OCI-LY7 (cell line): Measurements from ENCODE around the gene PIPOX. TPM values are rescaled to one million over a fixed set of nuclear protein-coding genes. Genes with fewer than 3 reads are reported as not detected.

Experiments used
- BruUV-seq: library from RNA; stranded (reverse); fragments of 400-500 nt; replicated peaks from 2 replicates; lab custom pipeline; 2021; lab: Mats Ljungman, UMichigan
- CTCF ChIA-PET: fragments of 300-600 bp; sonication (Branson Sonifier 250); formaldehyde crosslinking; loops from one replicate; lab custom pipeline; 2022; ENCODE audit warnings: antibody characterized with exemption; ENCODE audit not compliant: unreplicated experiment; lab: Charles Lee
- POLR2A ChIA-PET: fragments of 300-600 bp; sonication (Branson Sonifier 250); formaldehyde crosslinking; loops from one replicate; lab custom pipeline; 2022; ENCODE audit warnings: antibody characterized with exemption; lab: Charles Lee
- DNase-seq: peaks from one replicate; pipeline ENCODE4 v3.0.0-alpha.2; 2015; ENCODE audit warnings: low spot score
- H2AFZ ChIP-seq: fragments of 200-600 bp; sonication (generic), shearing (Covaris generic); 2 replicates; pipeline ENCODE4 v1.6.1; 2014; ENCODE audit warnings: mild to moderate bottlenecking, antibody characterized with exemption, low read length, moderate library complexity
- H3K27ac ChIP-seq: fragments of 200-600 bp; sonication (generic); 2 replicates; pipeline ENCODE4 v1.5.1; 2014; ENCODE audit warnings: mixed run types, low read depth, mild to moderate bottlenecking, moderate library complexity, low read length, inconsistent platforms; ENCODE audit not compliant: poor library complexity, severe bottlenecking
- H3K36me3 ChIP-seq: fragments of 200-600 bp; sonication (generic); 2 replicates; pipeline ENCODE4 v1.6.1; 2014; ENCODE audit warnings: mild to moderate bottlenecking, antibody characterized with exemption, low read length, moderate library complexity, mixed read lengths; ENCODE audit not compliant: insufficient read depth
- H3K4me1 ChIP-seq: fragments of 200-600 bp; sonication (generic); 2 replicates; pipeline ENCODE4 v1.5.1; 2014; ENCODE audit warnings: mild to moderate bottlenecking, low read length; ENCODE audit not compliant: insufficient read depth, poor library complexity, severe bottlenecking
- H3K4me2 ChIP-seq: fragments of 200-600 bp; sonication (generic); 2 replicates; pipeline ENCODE4 v1.6.1; 2014; ENCODE audit warnings: mild to moderate bottlenecking, low read length
- H3K4me3 ChIP-seq: fragments of 200-600 bp; sonication (generic); 2 replicates; pipeline ENCODE4 v1.5.1; 2014; ENCODE audit warnings: mild to moderate bottlenecking, low read depth, low read length; ENCODE audit not compliant: poor library complexity, severe bottlenecking
- H3K79me2 ChIP-seq: fragments of 200-600 bp; sonication (generic); 2 replicates; pipeline ENCODE4 v1.6.1; 2016; ENCODE audit warnings: low read depth, mild to moderate bottlenecking, low read length, moderate library complexity, mixed read lengths; ENCODE audit not compliant: insufficient read depth
- H3K9me2 ChIP-seq: fragments of 200-600 bp; sonication (generic); 2 replicates; pipeline ENCODE4 v1.6.1; 2016; ENCODE audit warnings: mild to moderate bottlenecking, low read length, mixed read lengths; ENCODE audit not compliant: insufficient read depth
- H3K9me3 ChIP-seq: fragments of 200-600 bp; sonication (generic); 2 replicates; pipeline ENCODE4 v1.6.1; 2014; ENCODE audit warnings: mild to moderate bottlenecking, mixed run types, low read length, mixed read lengths
- H4K20me1 ChIP-seq: fragments of 200-600 bp; sonication (generic); 2 replicates; pipeline ENCODE4 v1.6.1; 2014; ENCODE audit warnings: mild to moderate bottlenecking, antibody characterized with exemption, low read length, moderate library complexity, mixed read lengths; ENCODE audit not compliant: insufficient read depth
- CTCF ChIP-seq: fragments of 200-600 bp; sonication (generic); conservative IDR thresholded peaks from 2 replicates; pipeline ENCODE4 v1.5.1; 2014; ENCODE audit warnings: mild to moderate bottlenecking, antibody characterized with exemption, low read length, moderate library complexity, mixed read lengths
- EZH2phosphoT487 ChIP-seq: fragments of 200-600 bp; sonication (generic); IDR thresholded peaks from 2 replicates; pipeline ENCODE4 v1.6.1; 2018; ENCODE audit warnings: low read depth, borderline replicate concordance, mild to moderate bottlenecking, mixed run types, antibody characterized with exemption, low read length, moderate library complexity, mixed read lengths
- intact Hi-C: fragments of 100-400 bp; cut with micrococcal nuclease; formaldehyde crosslinking; loops from one replicate; pipeline ENCODE4 v1.10.0; 2022; ENCODE audit not compliant: unreplicated experiment
- total RNA-seq, 2 experiments: library from RNA; depleted of rRNA in 1 of 2; stranded (reverse); fragments of >200 nt in 1 of 2; shearing (Covaris generic) in 1 of 2; gene quantifications; 2 replicates each; pipeline ENCODE4 v1.2.3, GENCODE V29; 2014 to 2022

PIPOX gene
- total RNA-seq, 2 experiments from 2014 or later = 3.8 to 4.1 TPM

DNA sequence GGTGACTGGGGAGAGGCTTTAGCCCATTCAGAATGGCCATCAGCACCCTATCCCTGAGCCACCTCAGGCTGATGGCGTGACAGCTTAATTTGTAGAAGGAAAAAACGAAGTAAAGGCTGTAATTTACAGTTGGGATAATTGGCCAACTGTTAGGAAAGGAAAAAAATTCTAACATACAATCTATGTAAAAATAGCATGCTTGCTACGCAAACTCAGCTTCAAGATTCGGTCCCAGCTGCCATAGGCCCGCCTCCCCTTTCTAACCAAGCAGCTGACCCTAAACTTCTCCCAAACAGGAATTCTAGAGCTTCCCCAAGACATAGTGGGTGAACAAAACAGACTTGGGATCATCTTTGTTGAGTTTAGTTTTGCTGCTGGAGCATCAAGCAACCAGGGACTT lies 42.0 kb upstream of the PIPOX start:
- Histone ChIP-seq H3K27ac (no peak overlapping the region), H3K9me2 (no peaks in the 10 kb centered on the region), H3K4me1 (no peaks in the 10 kb centered on the region), H2AFZ (no peak overlapping the region), H3K79me2 (no peaks in the 10 kb centered on the region), H4K20me1 (no peaks in the 10 kb centered on the region), H3K4me2 (no peak overlapping the region), H3K4me3 (no peak overlapping the region), H3K36me3 (no peaks in the 10 kb centered on the region), H3K9me3 (no peaks in the 10 kb centered on the region)
- TF ChIP-seq EZH2phosphoT487 (no peak), CTCF (no peak)
- CTCF ChIA-PET = no interaction called here
- BruUV-seq = no TSS peak
- intact Hi-C loops = no loop called here
- no peak for DNase-seq
- POLR2A ChIA-PET = interaction anchor here (1.1 kb wide), 1 partner anchor 37 kb away, joined by 3 read pairs; no protein-coding TSS in a partner anchor

GRCh38 chr17:29002811-29003210 lies 40.1 kb upstream of the PIPOX start:
- intact Hi-C loops = no loop called here
- BruUV-seq = no TSS peak
- POLR2A ChIA-PET = interaction anchor here (0.9 kb wide), 1 partner anchor 16 kb away, joined by 4 read pairs; no protein-coding TSS in a partner anchor

More at GRCh38 chr17:29002811-29003210, 40.1 kb upstream of the PIPOX start:
- no peak overlapping the region for H3K4me2 ChIP-seq
- H3K4me1 ChIP-seq = no peaks in the 10 kb centered on the region
- H3K79me2 ChIP-seq = no peaks in the 10 kb centered on the region
- DNase-seq = no peak
- H4K20me1 ChIP-seq = no peaks in the 10 kb centered on the region
- no peak overlapping the region for H3K27ac ChIP-seq
- H3K9me2 ChIP-seq = no peaks in the 10 kb centered on the region
- H3K4me3 ChIP-seq = no peak overlapping the region
- no peak overlapping the region for H2AFZ ChIP-seq
- no peaks in the 10 kb centered on the region for H3K36me3 ChIP-seq
- TF ChIP-seq EZH2phosphoT487 (no peak), CTCF (no peak)
- no peaks in the 10 kb centered on the region for H3K9me3 ChIP-seq
- CTCF ChIA-PET = no interaction called here
